Measurements from ENCODE around the gene PRM3.

PRM3 gene

GRCh38 chr16:11234884-11235702 is 38.3 kb downstream of the PRM3 start:
- TF ChIP-seq CTCF (conservative IDR thresholded peaks at IDR 0.05; ENCODE audit: low read depth, low read length), result no peak

DNA sequence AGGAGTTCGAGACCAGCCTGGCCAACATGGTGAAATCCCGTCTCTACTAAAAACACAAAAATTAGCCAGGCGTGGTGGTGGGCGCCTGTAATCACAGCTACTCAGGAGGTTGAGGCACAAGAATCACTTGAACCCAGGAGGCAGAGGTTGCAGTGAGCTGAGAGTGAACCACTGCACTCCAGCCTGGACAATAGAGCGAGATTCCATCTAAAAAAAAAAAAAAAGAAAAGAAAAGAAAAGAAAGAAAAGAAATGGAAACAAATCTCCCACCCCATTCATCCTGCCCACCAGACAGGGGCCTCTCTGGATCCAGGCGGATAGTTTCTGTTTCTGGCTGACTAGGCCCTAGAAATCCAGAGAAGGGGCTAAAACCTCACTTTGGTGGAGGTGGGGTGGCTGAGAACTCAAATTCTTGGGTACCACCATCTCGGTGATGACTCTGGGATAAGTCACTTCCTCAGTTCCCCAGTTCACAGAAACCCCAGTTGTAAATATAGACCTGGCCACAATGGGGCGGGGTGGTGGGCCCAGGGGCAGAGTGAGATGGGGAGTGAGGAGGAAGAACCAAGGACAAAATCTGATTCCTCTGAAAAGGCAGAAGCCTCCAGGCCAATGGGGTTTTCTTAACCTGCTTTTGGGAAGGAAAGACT is 39.6 kb downstream of the PRM3 start:
- Histone ChIP-seq H3K4me2 (no peak overlapping the region), H4K20me1 (ENCODE audit: insufficient read depth) (no peaks in the 10 kb centered on the region), H3K4me1 (ENCODE audit: low read depth, poor library complexity, severe bottlenecking) (peaks cover 6% of the 10 kb centered on the region), H3K36me3 (ENCODE audit: insufficient read depth) (no peaks in the 10 kb centered on the region), H3K27ac (no peak overlapping the region), H3K4me3 (IDR thresholded peaks at IDR 0.05; ENCODE audit: insufficient read depth, low read depth, low read length) (no peak overlapping the region), H3K9ac (no peak overlapping the region), H3K79me2 (ENCODE audit: insufficient read depth, low read depth) (no peaks in the 10 kb centered on the region), H2AFZ (ENCODE audit: low read depth) (no peak overlapping the region), H3K27me3 (ENCODE audit: insufficient read depth, low read depth) (no peaks in the 10 kb centered on the region)
- TF ChIP-seq CTCF (conservative IDR thresholded peaks at IDR 0.05; ENCODE audit: low read depth, low read length), result no peak

More at GRCh38 chr16:11234884-11235702, 38.3 kb downstream of the PRM3 start:
- no peaks in the 10 kb centered on the region for H3K79me2 ChIP-seq (ENCODE audit: insufficient read depth, low read depth)
- H3K9ac ChIP-seq, result no peak overlapping the region
- no peaks in the 10 kb centered on the region for H3K27me3 ChIP-seq (ENCODE audit: insufficient read depth, low read depth)
- H2AFZ ChIP-seq (ENCODE audit: low read depth), result no peak overlapping the region
- H3K4me1 ChIP-seq (ENCODE audit: low read depth, poor library complexity, severe bottlenecking), result peaks cover 6% of the 10 kb centered on the region
- no peak overlapping the region for H3K4me2 ChIP-seq
- no peaks in the 10 kb centered on the region for H3K36me3 ChIP-seq (ENCODE audit: insufficient read depth)
- H3K27ac ChIP-seq, result no peak overlapping the region
- no peaks in the 10 kb centered on the region for H4K20me1 ChIP-seq (ENCODE audit: insufficient read depth)
- H3K4me3 ChIP-seq (IDR thresholded peaks at IDR 0.05; ENCODE audit: insufficient read depth, low read depth, low read length), result no peak overlapping the region

DNA sequence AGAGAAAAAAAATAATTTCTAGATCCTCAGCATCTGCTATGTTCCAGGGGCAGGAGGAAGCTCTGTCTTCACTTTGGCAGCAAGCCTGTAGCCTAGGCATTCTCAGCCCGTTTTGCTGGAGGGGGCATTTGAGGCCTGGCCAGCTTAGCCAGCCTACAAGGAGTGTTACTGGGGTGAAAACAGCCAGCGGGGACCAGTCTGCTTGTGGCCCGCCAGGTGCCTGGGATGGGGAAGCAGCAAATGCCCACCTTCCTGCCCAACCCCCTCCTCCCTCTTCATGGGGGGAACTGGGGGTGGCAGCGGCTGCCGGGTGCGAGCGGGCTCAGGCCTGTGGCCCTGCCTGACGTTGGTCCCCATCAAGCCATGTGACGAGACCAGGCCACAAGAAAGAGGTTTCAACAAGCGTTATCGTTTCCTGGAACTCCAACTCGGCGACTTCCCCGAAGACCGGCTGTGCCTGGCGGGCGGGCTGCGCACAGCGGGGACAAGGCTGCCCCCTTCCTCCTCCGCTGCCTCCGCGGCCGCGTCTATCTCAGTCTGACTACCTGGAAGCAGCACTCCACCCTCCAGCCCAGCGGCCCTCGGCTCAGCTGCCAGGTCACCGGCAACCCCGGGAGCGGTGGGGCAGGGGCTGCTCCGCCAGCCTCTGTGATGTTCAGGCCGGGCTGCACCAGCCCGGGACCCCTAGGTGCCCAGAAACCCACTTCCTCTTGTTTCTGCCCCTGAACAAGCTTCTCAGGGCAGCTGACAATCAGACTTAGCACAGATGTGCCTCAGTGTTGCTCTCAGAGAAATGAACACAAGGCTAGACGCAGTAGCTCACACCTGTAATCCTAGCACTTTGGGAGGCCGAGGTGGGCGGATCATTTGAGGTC is 40.3 kb downstream of the PRM3 start:
- H4K20me1 ChIP-seq (ENCODE audit: insufficient read depth), result no peaks in the 10 kb centered on the region
- H3K27me3 ChIP-seq (ENCODE audit: insufficient read depth, low read depth), result no peaks in the 10 kb centered on the region
- H3K27ac ChIP-seq, result no peak overlapping the region
- no peaks in the 10 kb centered on the region for H3K36me3 ChIP-seq (ENCODE audit: insufficient read depth)
- no peak overlapping the region for H3K4me2 ChIP-seq
- TF ChIP-seq CTCF (conservative IDR thresholded peaks at IDR 0.05; ENCODE audit: low read depth, low read length), result no peak
- no peak overlapping the region for H2AFZ ChIP-seq (ENCODE audit: low read depth)
- no peak overlapping the region for H3K4me3 ChIP-seq (IDR thresholded peaks at IDR 0.05; ENCODE audit: insufficient read depth, low read depth, low read length)
- H3K9ac ChIP-seq, result no peak overlapping the region
- H3K4me1 ChIP-seq (ENCODE audit: low read depth, poor library complexity, severe bottlenecking), result peaks cover 6% of the 10 kb centered on the region
- H3K79me2 ChIP-seq (ENCODE audit: insufficient read depth, low read depth), result no peaks in the 10 kb centered on the region

DNA sequence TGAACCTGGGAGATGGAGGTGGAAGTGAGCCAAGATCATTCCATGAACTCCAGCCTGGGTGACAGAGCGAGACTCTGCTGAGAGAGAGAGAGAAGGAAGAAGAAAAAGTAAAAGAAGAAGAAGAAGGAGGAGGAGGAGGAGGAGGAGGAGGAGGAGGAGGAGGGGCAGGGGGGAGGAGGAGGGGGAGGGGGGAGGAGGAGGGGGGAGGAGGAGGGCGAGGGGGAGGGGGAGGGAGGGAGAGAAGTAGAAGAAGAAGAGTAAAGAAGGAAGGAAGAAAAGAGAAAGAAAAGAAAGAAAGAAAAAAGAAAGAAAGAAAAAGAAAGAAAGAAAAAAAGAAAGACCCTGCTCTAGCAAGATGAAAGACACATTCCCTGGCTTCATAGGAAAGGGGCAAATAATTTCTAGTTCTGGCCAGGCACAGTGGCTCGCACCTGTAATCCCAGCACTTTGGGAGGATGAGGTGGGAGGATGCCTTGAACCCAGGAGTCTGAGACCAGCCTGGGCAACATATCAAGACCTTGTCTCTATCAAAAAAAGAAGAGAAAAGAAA is 41.1 kb downstream of the PRM3 start:
- no peak for TF ChIP-seq CTCF (conservative IDR thresholded peaks at IDR 0.05; ENCODE audit: low read depth, low read length)
- no peaks in the 10 kb centered on the region for H3K27me3 ChIP-seq (ENCODE audit: insufficient read depth, low read depth)
- H3K79me2 ChIP-seq (ENCODE audit: insufficient read depth, low read depth), result no peaks in the 10 kb centered on the region
- H4K20me1 ChIP-seq (ENCODE audit: insufficient read depth), result no peaks in the 10 kb centered on the region
- no peak overlapping the region for H3K4me3 ChIP-seq (IDR thresholded peaks at IDR 0.05; ENCODE audit: insufficient read depth, low read depth, low read length)
- no peak overlapping the region for H3K9ac ChIP-seq
- H3K36me3 ChIP-seq (ENCODE audit: insufficient read depth), result no peaks in the 10 kb centered on the region
- no peak overlapping the region for H3K4me2 ChIP-seq
- H3K4me1 ChIP-seq (ENCODE audit: low read depth, poor library complexity, severe bottlenecking), result peaks cover 6% of the 10 kb centered on the region
- H3K27ac ChIP-seq, result no peak overlapping the region
- no peak overlapping the region for H2AFZ ChIP-seq (ENCODE audit: low read depth)
